ENCODE data around the gene MANEAL.

DNA sequence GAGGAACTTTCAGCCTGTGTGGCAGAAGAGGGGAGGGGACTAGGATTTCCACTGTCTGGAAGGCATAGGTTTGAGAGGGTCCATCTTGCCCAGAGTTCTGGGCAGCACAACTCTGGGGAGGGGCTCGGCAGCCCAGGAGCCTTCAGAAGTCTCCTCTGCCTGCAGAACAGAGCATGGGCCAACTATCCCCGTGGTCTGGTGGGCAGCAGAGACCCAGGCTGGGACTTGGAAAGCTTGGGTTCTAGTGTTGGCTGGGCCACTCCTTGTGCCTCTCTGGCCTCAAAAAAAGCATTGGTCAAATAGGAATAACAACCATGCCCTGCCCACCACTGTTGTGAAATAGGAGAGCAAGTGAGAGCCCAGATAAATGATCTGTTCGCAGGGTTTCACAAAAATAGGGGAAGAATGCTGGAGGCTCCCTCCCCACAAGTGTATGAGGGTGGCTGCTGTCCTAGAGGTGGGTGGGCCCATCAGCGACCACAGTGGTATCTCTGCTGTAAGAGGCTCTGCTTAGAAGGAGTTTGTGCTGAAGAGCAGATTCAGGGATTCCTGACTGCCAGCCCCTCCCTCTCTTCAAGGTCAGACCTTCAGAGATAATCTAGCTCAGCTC, 37.6 kb upstream of the MANEAL start:
- TF ChIP-seq, protein P1, sequence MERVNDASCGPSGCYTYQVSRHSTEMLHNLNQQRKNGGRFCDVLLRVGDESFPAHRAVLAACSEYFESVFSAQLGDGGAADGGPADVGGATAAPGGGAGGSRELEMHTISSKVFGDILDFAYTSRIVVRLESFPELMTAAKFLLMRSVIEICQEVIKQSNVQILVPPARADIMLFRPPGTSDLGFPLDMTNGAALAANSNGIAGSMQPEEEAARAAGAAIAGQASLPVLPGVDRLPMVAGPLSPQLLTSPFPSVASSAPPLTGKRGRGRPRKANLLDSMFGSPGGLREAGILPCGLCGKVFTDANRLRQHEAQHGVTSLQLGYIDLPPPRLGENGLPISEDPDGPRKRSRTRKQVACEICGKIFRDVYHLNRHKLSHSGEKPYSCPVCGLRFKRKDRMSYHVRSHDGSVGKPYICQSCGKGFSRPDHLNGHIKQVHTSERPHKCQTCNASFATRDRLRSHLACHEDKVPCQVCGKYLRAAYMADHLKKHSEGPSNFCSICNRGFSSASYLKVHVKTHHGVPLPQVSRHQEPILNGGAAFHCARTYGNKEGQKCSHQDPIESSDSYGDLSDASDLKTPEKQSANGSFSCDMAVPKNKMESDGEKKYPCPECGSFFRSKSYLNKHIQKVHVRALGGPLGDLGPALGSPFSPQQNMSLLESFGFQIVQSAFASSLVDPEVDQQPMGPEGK (CRISPR knock-in tag; IDR thresholded peaks at IDR 0.05; ENCODE audit: borderline replicate concordance), result no peak
- TF ChIP-seq BACH2 (CRISPR knock-in tag; IDR thresholded peaks at IDR 0.05; ENCODE audit: borderline replicate concordance) (no peak), TOX (CRISPR knock-in tag; IDR thresholded peaks at IDR 0.05; ENCODE audit: borderline replicate concordance) (no peak), CSDC2 (CRISPR knock-in tag; IDR thresholded peaks at IDR 0.05) (no peak), ZNF565 (CRISPR knock-in tag; conservative IDR thresholded peaks at IDR 0.05; ENCODE audit: low read depth) (no peak), ZNF70 (CRISPR knock-in tag; IDR thresholded peaks at IDR 0.05) (no peak), PPARA (CRISPR knock-in tag; IDR thresholded peaks at IDR 0.05; ENCODE audit: borderline replicate concordance) (no peak), ESRRG (CRISPR knock-in tag; IDR thresholded peaks at IDR 0.05) (no peak)
- TF ChIP-seq, protein P2, sequence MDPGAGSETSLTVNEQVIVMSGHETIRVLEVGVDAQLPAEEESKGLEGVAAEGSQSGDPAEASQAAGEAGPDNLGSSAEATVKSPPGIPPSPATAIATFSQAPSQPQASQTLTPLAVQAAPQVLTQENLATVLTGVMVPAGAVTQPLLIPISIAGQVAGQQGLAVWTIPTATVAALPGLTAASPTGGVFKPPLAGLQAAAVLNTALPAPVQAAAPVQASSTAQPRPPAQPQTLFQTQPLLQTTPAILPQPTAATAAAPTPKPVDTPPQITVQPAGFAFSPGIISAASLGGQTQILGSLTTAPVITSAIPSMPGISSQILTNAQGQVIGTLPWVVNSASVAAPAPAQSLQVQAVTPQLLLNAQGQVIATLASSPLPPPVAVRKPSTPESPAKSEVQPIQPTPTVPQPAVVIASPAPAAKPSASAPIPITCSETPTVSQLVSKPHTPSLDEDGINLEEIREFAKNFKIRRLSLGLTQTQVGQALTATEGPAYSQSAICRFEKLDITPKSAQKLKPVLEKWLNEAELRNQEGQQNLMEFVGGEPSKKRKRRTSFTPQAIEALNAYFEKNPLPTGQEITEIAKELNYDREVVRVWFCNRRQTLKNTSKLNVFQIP (CRISPR knock-in tag; IDR thresholded peaks at IDR 0.05; ENCODE audit: borderline replicate concordance, low read depth), result no peak
- TF ChIP-seq, protein P3, sequence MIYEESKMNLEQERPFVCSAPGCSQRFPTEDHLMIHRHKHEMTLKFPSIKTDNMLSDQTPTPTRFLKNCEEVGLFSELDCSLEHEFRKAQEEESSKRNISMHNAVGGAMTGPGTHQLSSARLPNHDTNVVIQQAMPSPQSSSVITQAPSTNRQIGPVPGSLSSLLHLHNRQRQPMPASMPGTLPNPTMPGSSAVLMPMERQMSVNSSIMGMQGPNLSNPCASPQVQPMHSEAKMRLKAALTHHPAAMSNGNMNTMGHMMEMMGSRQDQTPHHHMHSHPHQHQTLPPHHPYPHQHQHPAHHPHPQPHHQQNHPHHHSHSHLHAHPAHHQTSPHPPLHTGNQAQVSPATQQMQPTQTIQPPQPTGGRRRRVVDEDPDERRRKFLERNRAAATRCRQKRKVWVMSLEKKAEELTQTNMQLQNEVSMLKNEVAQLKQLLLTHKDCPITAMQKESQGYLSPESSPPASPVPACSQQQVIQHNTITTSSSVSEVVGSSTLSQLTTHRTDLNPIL (CRISPR knock-in tag; IDR thresholded peaks at IDR 0.05; ENCODE audit: low read depth), result no peak
- TF ChIP-seq, protein P4, sequence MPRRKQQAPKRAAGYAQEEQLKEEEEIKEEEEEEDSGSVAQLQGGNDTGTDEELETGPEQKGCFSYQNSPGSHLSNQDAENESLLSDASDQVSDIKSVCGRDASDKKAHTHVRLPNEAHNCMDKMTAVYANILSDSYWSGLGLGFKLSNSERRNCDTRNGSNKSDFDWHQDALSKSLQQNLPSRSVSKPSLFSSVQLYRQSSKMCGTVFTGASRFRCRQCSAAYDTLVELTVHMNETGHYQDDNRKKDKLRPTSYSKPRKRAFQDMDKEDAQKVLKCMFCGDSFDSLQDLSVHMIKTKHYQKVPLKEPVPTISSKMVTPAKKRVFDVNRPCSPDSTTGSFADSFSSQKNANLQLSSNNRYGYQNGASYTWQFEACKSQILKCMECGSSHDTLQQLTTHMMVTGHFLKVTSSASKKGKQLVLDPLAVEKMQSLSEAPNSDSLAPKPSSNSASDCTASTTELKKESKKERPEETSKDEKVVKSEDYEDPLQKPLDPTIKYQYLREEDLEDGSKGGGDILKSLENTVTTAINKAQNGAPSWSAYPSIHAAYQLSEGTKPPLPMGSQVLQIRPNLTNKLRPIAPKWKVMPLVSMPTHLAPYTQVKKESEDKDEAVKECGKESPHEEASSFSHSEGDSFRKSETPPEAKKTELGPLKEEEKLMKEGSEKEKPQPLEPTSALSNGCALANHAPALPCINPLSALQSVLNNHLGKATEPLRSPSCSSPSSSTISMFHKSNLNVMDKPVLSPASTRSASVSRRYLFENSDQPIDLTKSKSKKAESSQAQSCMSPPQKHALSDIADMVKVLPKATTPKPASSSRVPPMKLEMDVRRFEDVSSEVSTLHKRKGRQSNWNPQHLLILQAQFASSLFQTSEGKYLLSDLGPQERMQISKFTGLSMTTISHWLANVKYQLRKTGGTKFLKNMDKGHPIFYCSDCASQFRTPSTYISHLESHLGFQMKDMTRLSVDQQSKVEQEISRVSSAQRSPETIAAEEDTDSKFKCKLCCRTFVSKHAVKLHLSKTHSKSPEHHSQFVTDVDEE (CRISPR knock-in tag; IDR thresholded peaks at IDR 0.05), result no peak

Measured in SK-N-SH treated with all-trans-retinoic acid at 6 μM for 48 hours (cell line).